Epidermal melanocyte (primary cell): Measurements from ENCODE around the gene CFAP65.
A peak's percentile ranks its signal among the peaks of the same experiment; 100 is the strongest.

Source experiments
- DNase-seq: peaks from one replicate; pipeline ENCODE4 v3.0.0; 2011; ENCODE audit warnings: low spot score; ENCODE audit not compliant: insufficient read length

The CFAP65 gene

DNA sequence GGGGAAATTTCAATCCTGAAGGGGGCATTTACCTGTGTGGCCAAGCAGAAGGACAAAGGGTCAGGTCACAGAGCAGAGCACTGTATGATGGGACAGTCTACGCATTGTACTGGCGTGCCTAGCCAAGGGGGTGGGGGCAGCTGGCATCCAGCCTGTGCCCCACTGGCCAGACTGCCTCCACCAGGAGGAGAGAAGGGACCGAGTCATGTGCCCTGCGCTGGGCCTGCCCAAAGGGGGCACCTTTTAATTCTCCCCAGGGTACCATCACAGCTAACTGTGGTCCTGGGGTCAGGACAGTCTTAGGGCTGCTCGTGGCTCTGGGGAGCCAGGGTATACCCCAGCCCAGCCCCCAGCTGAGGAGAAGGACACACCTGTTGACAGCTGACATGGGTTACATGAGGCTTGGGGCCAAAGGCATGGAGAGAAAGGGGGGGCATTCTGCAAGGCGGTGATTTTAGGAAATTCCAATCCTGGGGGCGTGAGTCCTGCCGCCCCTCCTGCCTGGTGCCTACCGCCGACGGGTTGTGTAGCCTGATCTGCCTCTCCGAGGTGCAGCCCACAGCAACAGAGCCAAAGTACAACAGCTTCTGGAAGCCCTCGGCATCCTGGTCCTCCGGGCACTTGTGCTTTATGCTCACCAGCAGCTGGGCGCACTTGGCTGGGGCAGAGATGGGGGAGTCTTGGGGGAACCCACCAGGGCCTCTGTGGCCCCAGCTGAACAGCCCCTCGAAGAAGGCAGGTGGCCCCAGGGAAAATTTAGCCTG is 11.0 kb downstream of the CFAP65 start:
- DNase-seq, result no peak

- peak; percentile 45 for DNase-seq
Observed at GRCh38 chr2:219029829-219030165, 11.5 kb downstream of the CFAP65 start.

DNA sequence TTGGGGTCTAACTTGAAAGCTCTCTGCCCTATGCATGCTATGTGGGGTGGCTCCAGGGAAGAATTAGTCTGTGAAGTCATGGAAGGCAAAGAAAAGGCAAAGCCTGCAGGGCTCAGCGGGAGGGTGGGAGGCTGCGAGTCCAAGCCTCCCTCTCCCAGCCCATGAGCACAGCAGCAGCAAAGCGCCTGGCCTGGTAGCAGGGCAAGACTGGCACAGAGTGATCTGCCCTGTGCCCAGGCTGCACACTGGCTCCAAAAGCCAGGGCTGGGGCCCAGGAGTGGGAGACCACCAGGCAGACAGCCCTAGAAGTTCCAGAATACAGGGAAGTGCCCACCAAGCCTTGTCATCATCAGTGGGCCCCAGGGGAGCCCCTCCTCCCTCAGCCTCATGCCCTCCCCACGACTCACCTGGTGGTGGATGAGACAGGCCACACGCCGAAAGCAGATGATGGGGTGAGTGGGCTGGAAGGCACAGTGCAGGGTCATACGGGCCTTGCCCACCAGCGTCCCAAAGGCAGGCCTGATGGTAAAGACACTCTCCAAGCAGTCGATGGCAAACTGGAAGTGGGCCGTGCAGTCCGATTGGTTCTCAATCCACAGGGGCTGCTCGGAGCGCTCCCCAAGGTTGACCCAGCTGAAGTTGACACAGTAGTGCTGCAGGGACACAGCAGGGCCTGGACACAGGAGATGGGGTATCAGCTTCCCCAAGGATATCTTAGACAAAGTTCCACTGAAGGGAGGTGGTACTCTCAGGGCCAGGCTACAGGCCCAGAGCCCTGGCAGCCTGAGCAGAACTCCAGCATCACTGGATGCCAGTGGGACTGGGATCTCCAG is 12.1 kb downstream of the CFAP65 start:
- no peak for DNase-seq

GRCh38 chr2:219028141-219028540 is 13.2 kb downstream of the CFAP65 start:
- DNase-seq, result no peak

DNA sequence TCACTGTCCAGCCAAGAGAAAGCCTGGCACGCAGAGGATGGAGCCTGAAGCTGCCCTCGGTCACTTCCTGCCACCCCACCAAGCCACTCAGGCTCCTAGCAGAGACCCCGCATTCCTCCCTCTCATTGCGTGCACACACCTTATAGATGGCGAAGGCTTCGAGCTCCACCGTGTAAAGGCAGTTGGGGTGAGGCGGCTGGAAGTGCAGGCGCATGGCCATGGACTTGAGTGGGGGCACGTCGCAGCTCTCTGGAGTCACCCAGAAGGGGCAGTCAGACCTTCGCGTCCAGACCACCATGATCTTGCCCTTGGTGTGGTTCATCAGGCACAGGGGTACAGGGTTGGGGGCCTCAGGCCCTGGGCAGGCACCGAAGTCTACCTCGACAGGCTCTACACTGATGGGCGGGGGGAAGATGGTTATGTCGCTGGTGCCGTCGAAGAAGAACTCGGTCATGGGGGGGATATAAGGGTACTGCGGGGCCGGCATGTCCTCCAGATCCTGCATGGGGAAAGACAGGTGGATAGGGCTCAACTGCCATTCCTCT is 13.7 kb downstream of the CFAP65 start:
- DNase-seq, result no peak

GRCh38 chr2:219026946-219027345 is 14.4 kb downstream of the CFAP65 start:
- DNase-seq, result no peak

DNA sequence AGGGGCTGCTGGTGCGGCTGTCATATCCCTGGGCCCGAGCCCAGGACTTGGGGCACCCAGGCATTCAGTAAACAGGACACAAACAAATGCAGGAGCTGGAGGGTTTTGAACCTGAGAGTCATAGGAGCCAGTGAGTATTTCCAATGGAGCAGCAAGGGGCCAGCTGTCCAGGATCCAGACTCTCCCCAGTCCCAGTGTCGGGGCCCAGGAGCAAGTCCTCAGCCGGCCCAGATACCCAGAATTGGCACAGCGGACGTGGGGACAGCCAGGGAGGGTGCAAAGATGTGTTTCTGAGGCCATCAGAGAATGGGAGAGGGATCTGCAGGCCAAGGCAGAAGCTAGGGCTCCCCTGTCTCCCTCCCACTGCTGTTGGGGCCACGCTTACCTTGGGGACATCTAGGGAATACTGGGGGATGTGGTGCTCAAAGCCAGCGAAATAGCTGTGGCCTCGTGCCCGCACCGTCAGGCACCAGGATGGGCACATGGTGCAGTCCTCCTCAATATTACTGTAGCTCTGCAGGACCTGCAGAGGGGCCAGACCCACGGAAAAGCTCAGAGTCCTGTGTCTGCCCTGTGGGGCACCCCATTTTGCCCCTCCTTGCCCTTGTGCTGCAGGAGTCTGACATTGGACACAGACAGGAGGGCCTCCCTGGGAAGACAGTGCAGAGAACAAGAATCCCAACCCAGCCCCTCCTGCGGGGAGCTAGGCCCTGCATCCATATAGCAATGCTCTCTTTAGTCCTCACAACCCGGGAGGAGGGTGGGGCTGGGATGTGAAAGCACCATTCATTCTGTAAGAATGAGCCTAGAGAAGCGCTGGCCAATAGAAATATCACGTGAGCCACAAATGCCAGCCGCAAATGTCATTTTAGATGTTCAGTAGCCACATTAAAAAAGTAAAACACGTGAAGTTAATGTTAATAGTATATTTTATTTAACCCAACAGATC is 15.4 kb downstream of the CFAP65 start:
- DNase-seq, result peak; percentile 71

GRCh38 chr2:219024059-219024458 is 17.3 kb downstream of the CFAP65 start:
- no peak for DNase-seq

DNA sequence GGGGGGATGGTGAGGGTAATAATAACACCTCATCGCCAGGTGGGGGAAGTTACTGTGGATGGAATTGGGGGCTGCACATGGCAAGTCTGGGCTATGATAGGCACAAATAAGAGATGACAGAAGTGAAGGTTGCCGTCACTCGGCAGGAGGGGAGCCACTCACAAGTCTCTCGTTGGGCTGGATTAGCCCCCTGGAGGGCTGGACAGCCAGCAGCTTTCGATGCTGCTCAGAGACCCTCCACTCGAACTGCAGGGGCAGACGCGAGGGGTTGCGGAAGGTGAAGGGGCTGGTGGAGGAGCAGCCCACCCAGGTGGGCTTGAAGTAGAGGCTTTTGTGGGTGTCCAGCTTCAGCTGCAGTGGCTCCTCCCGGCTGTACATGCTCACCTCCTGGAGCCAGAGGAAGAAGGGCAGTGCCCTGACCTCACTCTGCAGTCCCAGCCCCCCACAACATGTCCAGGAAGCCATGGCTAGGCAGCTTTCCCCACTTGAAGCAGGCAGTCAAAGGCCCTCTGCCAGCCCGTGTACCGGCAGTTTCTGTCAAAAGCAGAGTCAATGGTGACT is 18.2 kb downstream of the CFAP65 start:
- no peak for DNase-seq

DNA sequence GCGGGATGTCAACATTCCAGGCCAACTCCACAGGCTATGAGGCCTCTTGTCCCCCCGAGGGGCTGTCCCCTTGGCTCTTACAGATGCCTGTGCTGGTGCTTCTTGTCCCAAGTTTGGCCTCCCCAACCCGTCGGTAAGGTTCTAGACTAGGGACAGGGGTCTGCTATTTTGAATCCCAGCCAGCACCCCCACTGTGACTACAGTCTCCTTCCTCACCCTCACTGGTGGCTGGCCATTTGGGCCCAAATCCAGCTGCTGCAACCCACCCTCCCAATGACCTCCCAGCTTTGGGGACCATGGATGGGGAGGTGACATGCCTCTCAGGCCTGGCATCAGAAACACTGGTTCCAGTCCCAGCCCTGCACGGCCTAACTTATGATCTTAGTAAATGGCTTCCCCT is 18.7 kb downstream of the CFAP65 start:
- DNase-seq, result no peak

DNA sequence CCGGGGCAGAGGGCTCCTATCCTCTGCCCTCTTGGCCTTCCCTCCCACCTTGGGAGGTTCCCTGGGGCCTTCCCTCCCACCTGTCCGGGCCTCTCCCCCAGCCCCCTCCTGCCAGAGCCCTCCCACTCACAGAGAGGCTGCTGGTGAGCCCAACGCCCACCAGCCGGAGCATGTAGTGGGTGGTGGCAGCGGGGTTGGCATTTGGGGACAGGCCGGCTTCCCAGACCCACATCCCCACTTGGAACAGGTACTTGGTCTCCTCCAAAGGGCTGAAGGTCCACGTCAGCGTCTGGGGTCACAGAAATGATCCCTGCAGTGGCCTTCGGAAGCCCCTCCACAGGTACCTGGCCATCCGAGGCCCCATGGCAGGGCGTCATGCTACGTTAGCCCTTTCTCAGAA is 19.3 kb downstream of the CFAP65 start:
- DNase-seq, result no peak

DNA sequence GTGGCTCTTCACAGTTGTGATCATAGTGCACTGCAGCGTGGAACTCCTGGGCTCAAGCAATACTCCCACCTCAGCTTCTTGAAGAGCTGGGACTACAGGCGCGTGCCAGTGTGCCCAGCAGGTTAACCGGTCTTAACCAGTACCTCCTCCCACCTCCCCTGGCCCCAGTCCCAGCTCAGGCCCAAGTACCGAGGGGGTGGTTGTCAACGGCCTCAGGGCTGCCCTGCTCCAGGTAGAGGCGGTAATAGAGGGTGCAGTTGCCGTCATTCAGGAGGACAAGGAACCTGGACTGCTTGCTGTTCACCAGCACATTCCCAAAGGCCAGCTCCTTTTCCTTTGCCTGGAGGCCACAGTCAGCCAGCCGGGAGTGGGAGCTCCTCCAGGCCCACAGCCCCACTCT is 19.7 kb downstream of the CFAP65 start:
- DNase-seq, result no peak

GRCh38 chr2:219020604-219021365 is 20.5 kb downstream of the CFAP65 start:
- no peak for DNase-seq

- DNase-seq, result no peak
Observed at GRCh38 chr2:219019436-219019835, 21.9 kb downstream of the CFAP65 start.

DNA sequence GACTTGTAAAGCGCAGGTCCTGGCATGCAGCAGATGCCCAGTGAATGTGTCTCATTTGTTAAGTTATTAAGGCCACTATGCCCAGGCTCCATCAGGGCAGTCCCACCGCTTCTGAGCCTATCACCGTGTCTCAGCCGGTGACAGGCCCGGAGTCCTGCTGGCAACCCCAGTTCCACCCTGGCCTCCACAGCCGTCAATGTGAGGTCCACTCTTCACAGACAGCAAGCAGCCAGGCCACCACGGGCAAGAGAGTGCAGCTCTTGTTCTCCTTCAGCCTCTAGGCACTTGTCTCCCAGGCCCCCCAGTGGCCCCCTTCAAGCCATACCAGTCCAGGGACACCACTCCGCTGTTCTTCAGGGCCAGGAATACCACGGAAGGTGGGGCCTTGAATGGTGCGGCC is 22.6 kb downstream of the CFAP65 start:
- DNase-seq, result no peak

GRCh38 chr2:219018286-219018685 is 23.0 kb downstream of the CFAP65 start:
- no peak for DNase-seq

GRCh38 chr2:219017201-219017931 is 23.9 kb downstream of the CFAP65 start:
- DNase-seq, result no peak

- DNase-seq, result no peak
Observed at GRCh38 chr2:219016721-219017120, 24.6 kb downstream of the CFAP65 start.

DNA sequence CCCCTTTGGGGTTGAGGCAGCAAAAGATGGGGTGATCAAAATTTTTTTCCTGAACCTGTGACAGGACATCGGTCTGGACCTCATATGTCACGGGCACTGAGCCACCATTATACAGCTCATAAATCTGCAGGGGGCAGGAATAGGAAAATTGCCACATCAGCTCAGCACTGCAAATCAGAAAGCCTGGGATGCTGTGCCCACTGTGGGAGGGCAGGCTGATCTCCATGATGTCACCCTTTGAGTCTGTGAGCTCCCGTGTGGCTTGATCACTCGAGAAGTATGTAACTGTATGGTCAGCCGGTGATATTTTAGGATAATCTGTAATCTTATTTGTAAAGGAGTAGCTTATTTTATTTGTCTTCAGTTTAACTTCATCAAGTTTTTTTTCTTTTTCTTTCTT is 30.4 kb downstream of the CFAP65 start:
- no peak for DNase-seq
